ENCODE measurements around the gene ECHDC3. TPM values are rescaled to one million over a fixed set of nuclear protein-coding genes. Genes with fewer than 3 reads are reported as not detected.

The ECHDC3 gene, protein sequence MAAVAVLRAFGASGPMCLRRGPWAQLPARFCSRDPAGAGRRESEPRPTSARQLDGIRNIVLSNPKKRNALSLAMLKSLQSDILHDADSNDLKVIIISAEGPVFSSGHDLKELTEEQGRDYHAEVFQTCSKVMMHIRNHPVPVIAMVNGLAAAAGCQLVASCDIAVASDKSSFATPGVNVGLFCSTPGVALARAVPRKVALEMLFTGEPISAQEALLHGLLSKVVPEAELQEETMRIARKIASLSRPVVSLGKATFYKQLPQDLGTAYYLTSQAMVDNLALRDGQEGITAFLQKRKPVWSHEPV
- 4.0 and 6.1 TPM in 2 replicates for total RNA-seq (ENCODE audit: low replicate concordance)
- long read RNA-seq, partial matches to known transcripts = 0 of 4 reads
- long read RNA-seq, other reads (novel, unspliced or antisense) = 3 of 4 reads

DNA sequence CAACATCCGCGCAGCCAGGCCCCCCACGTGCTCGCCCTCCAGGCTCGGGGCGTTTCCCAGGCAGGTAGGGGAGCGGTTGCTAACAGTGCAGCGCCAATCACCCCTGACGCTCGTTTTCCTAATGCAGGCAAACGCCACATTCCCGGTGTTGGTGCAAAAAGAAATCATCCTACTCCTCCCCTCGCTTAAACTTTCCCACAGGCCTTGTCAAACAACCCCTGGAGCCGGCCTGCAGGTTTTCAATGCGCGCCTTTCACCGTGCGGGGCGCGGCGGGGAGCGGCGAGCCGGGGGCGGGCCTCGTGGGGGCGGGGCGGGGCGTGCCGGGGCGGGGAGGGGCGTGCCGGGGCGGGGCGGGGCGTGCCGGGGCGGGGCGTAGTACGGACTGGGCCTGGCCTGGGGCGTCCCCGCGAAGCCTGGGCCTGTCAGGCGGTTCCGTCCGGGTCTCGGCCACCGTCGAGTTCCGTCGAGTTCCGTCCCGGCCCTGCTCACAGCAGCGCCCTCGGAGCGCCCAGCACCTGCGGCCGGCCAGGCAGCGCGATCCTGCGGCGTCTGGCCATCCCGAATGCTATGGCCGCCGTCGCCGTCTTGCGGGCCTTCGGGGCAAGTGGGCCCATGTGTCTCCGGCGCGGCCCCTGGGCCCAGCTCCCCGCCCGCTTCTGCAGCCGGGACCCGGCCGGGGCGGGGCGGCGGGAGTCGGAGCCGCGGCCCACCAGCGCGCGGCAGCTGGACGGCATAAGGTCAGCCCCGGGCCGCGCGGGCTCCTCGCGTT, at the start of gene ECHDC3:
TSS of gene ECHDC3 (plus strand) at position 374 of the 770 bp plus-strand sequence. CDS start at position 569, 195 bp downstream.
- no peak within 1 kb of the TSS for H3K27ac Mint-ChIP-seq
- DNase-seq (ENCODE audit: extremely low spot score, unreplicated experiment) = no peak
- H3K27me3 Mint-ChIP-seq = peaks cover 3% of the 10 kb centered on the region
- peaks cover 19% of the 10 kb centered on the region for H3K4me1 Mint-ChIP-seq (ENCODE audit: unreplicated experiment)
- peaks cover 9% of the 10 kb centered on the region for H3K36me3 Mint-ChIP-seq
- peaks cover 9% of the 10 kb centered on the region for H3K9me3 Mint-ChIP-seq
- peak within 1 kb of the TSS; percentile 71 for H3K4me3 Mint-ChIP-seq
- no peak for TF ChIP-seq CTCF (conservative IDR thresholded peaks at IDR 0.05)

DNA sequence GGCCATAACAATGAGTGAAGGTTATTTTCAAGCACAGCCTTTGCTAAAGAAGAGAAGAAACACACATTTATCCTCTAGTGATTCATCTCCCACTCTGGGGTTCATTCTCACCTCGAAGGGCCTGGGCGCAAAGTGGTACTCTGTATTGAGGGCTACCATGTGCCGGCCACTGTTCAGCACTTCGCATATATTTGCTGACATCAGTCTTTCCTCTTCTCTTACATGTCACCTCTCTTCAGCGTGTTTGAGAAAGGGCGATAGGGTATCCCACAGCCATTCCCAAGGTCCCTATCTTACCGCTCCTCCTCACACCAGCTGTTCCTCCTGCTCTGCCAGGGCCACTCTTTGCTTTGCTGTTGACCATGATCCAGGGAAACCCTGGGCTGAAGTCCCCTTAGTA, 48.8 kb upstream of the ECHDC3 start:
- H3K9me3 Mint-ChIP-seq = peaks cover 4% of the 10 kb centered on the region
- no peaks in the 10 kb centered on the region for H3K27me3 Mint-ChIP-seq
- peaks cover 21% of the 10 kb centered on the region for H3K4me1 Mint-ChIP-seq (ENCODE audit: unreplicated experiment)
- no peak overlapping the region for H3K27ac Mint-ChIP-seq
- H3K36me3 Mint-ChIP-seq = no peaks in the 10 kb centered on the region
- H3K4me3 Mint-ChIP-seq = no peak overlapping the region
- DNase-seq (ENCODE audit: extremely low spot score, unreplicated experiment) = no peak
- TF ChIP-seq CTCF (conservative IDR thresholded peaks at IDR 0.05) = no peak

- H3K9me3 Mint-ChIP-seq = no peaks in the 10 kb centered on the region
- peak overlapping the region; percentile 30 for H3K27ac Mint-ChIP-seq
These were observed 46.4 kb upstream of the ECHDC3 start for GRCh38 chr10:11695779-11696178.

GRCh38 chr10:11697718-11698527, 44.3 kb upstream of the ECHDC3 start:
- Mint-ChIP-seq H3K4me1 (ENCODE audit: unreplicated experiment) (peaks cover 27% of the 10 kb centered on the region), H3K27ac (no peak overlapping the region), H3K9me3 (no peaks in the 10 kb centered on the region), H3K27me3 (no peaks in the 10 kb centered on the region), H3K4me3 (no peak overlapping the region), H3K36me3 (no peaks in the 10 kb centered on the region)
- DNase-seq (ENCODE audit: extremely low spot score, unreplicated experiment) = no peak
- TF ChIP-seq CTCF (conservative IDR thresholded peaks at IDR 0.05) = no peak

More at GRCh38 chr10:11695779-11696178, 46.4 kb upstream of the ECHDC3 start:
- H3K27me3 Mint-ChIP-seq = no peaks in the 10 kb centered on the region
- no peak for TF ChIP-seq CTCF (conservative IDR thresholded peaks at IDR 0.05)
- peaks cover 23% of the 10 kb centered on the region for H3K4me1 Mint-ChIP-seq (ENCODE audit: unreplicated experiment)
- no peaks in the 10 kb centered on the region for H3K36me3 Mint-ChIP-seq
- no peak for DNase-seq (ENCODE audit: extremely low spot score, unreplicated experiment)
- H3K4me3 Mint-ChIP-seq = no peak overlapping the region

Data from type B pancreatic cell (in vitro differentiated cells).